Muscle layer of duodenum (tissue), 2 donors: ENCODE results near the gene DNAJC1.

Source experiments
- H3K27ac ChIP-seq: one replicate; pipeline ENCODE4 v1.7.0; 2013; ENCODE audit warnings: mild to moderate bottlenecking, low read length
- H3K27me3 ChIP-seq: one replicate; pipeline ENCODE4 v1.7.0; 2013; ENCODE audit warnings: low read depth, mild to moderate bottlenecking, control low read depth, low read length
- H3K36me3 ChIP-seq, 2 donors: one replicate each; pipeline ENCODE4 v1.7.0; 2013; ENCODE audit warnings: low read length in 2 of 2, control low read depth in 1 of 2, mild to moderate bottlenecking in 1 of 2; ENCODE audit not compliant: insufficient read depth in 2 of 2, control insufficient read depth in 1 of 2
- H3K4me1 ChIP-seq, 2 donors: one replicate each; pipeline ENCODE4 v1.7.0; 2013; ENCODE audit warnings: low read length in 2 of 2, mild to moderate bottlenecking in 2 of 2, control low read depth in 1 of 2, moderate library complexity in 1 of 2; ENCODE audit not compliant: insufficient read depth in 2 of 2, control insufficient read depth in 1 of 2
- H3K4me3 ChIP-seq, 2 donors: one replicate each; pipeline ENCODE4 v1.7.0; 2013; ENCODE audit warnings: low read length in 2 of 2, low read depth in 1 of 2, mild to moderate bottlenecking in 1 of 2
- H3K9me3 ChIP-seq, 2 donors: one replicate each; pipeline ENCODE4 v1.7.0; 2013; ENCODE audit warnings: low read length in 2 of 2, control low read depth in 1 of 2, mild to moderate bottlenecking in 1 of 2; ENCODE audit not compliant: control insufficient read depth in 1 of 2
- donor health status: healthy.

The DNAJC1 gene

DNA sequence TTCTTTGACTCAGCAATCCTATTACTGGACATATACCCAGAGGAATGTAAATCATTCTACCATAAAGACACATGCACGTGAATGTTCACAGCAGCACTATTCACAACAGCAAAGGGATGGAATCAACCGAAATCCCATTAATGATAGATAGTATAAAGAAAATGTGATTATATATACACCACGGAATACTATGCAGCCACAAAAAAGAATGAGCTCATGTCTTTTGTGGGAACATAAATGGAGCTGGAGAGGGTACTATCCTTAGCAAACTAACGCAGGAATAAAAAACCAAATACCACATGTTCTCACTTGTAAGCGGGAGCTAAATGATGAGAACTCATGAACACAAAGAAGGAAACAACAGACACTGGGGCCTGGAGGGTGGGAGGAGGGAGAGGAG, 201.9 kb downstream of the DNAJC1 start:
- Histone ChIP-seq H3K36me3 (peaks cover 0 to 17% of the 10 kb centered on the region in 2 donors), H3K4me3 (no peak overlapping the region), H3K27ac (no peak overlapping the region), H3K4me1 (no peaks in the 10 kb centered on the region), H3K9me3 (no peaks in the 10 kb centered on the region), H3K27me3 (no peaks in the 10 kb centered on the region)

DNA sequence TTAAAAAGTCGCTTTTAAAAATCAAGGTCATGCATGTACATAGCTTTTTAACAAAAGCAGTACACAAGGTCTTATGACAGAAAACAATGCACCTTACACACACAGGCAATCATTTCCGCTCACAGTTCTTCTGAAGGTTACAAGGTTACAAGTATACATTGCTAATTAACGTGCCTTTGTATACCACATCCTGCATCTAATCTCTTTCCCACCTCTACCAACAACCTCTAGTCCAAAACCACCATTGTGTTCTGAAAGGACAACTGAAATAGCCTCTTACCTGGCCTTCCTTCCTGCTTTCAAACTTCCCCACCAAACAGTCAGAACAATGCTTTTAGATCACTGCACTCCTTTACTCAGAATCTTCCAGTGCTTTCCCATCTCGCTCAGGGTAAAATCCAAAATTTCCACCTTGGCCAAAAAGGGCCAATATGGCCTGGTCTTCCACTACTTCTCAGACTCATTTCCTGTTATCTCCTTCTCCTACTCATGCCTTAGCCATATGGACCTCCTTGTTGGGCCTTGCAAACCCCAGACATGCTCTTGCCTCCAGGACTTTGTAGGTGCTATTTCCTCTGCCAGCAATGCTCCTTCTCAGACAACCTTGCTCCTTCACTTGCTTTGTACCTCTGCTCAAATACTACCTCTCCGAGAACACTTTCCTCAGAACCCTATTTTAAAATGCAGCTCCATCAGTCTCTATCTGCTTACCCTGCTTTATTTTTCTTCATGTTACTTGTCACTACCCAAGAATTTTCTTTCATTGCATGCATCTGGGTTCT, 205.4 kb downstream of the DNAJC1 start:
- no peaks in the 10 kb centered on the region for H3K9me3 ChIP-seq
- H3K36me3 ChIP-seq = peaks cover 0 to 17% of the 10 kb centered on the region in 2 donors
- H3K4me3 ChIP-seq = no peak overlapping the region
- H3K4me1 ChIP-seq = no peaks in the 10 kb centered on the region
- no peaks in the 10 kb centered on the region for H3K27me3 ChIP-seq
- no peak overlapping the region for H3K27ac ChIP-seq

DNA sequence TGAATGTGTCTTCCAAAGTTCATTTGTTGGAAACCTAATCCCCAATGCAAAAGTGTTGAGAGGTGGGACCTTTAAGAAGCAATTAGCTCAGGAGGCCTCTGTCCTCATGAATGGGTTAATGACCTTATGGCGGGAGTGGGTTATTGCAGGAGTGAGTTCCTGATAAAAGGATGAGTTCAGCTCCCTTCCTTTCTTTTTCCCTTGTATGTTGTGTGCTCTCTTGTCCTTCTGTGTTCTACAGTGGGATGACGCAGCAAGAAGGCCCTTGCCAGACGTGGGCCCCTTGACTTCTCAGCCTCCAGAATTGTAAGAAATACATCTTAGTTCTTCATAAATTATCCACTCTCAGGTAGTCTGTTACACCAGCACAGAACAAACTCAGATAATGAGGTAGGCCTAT, 206.0 kb downstream of the DNAJC1 start:
- Histone ChIP-seq H3K27ac (no peak overlapping the region), H3K36me3 (peaks cover 0 to 16% of the 10 kb centered on the region in 2 donors), H3K4me3 (no peak overlapping the region), H3K27me3 (no peaks in the 10 kb centered on the region), H3K9me3 (no peaks in the 10 kb centered on the region), H3K4me1 (no peaks in the 10 kb centered on the region)

DNA sequence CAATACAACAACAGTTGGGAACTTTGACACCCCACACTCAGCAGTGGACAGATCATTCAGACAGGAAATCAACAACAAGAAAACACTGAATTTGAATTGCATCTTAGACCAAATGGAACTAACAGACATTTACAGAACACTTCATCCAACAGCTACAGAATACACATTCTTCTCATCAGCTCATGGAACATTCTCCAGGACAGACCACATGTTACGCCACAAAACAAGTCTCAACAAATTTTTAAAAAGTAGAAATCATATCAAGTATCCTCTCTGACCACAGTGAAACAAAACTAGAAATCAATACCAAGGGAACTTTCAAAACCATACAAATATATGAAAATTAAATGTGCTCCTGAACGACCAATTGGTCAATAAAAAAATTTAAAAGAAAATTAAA, 212.3 kb downstream of the DNAJC1 start:
- no peaks in the 10 kb centered on the region for H3K4me1 ChIP-seq
- no peaks in the 10 kb centered on the region for H3K27me3 ChIP-seq
- no peaks in the 10 kb centered on the region for H3K9me3 ChIP-seq
- H3K27ac ChIP-seq = no peak overlapping the region
- H3K4me3 ChIP-seq = no peak overlapping the region
- H3K36me3 ChIP-seq = no peaks in the 10 kb centered on the region

DNA sequence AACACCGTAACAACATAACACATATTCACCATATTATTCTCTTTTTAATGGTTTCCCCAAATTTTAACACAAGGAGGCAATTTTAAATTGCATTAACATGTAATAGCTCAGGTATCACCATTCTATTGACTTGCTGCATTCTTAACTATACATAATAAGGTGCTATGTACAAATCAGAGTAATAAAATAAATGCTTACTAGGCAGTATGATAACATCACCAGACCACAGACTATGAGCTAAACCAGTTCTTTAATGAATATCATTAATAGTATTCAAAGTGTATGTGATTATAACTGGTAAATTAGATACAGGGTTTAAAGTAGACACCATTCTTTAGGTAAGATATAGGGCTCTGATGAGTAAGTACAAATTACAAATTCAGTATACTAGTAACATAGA, 226.6 kb downstream of the DNAJC1 start:
- Histone ChIP-seq H3K4me1 (no peaks in the 10 kb centered on the region), H3K9me3 (no peaks in the 10 kb centered on the region), H3K27me3 (no peaks in the 10 kb centered on the region), H3K27ac (no peak overlapping the region), H3K36me3 (no peaks in the 10 kb centered on the region), H3K4me3 (no peak overlapping the region)

DNA sequence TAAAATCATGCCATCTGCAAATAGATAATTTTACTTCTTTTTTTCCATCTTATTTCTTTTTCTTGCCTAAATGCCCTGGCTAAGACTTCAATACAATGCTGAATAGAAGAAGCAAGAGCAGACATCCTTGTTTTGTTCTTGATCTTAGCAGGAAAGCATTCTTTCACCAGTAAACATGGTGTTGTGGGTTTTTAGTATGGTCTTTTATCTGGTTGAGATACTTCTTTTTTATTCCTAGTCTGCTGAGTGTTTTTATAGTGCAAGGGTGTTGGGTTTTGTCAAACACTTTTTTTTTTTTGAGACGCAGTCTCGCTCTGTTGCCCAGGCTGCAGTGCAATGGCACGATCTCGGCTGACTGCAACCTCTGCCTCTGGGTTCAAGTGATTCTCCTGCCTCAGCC, 232.3 kb downstream of the DNAJC1 start:
- no peaks in the 10 kb centered on the region for H3K36me3 ChIP-seq

DNA sequence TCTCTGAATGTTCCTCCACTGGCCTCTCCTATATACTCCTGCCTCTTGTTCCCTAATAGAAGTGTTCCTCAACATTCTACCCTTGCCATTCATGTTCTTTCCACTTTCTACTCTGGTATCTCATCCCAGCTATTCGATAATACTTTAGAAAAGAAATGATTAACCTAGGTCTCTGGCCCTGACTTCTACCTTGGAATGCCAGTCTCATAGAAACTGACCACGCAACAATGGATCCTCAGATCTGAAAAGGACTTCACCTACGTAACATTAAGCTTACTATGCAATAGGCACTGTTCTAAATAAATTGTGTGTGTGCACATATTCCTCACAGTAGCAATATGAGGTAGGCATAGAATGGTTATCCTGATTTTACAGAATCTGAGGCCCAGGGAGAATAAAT, 234.5 kb downstream of the DNAJC1 start:
- Histone ChIP-seq H3K4me3 (no peak overlapping the region), H3K27me3 (no peaks in the 10 kb centered on the region), H3K27ac (no peak overlapping the region), H3K9me3 (no peaks in the 10 kb centered on the region), H3K36me3 (no peaks in the 10 kb centered on the region), H3K4me1 (no peaks in the 10 kb centered on the region)

More for the DNA sequence above, 232.3 kb downstream of the DNAJC1 start:
- no peak overlapping the region for H3K4me3 ChIP-seq
- no peak overlapping the region for H3K27ac ChIP-seq
- H3K27me3 ChIP-seq = no peaks in the 10 kb centered on the region
- H3K4me1 ChIP-seq = no peaks in the 10 kb centered on the region
- no peaks in the 10 kb centered on the region for H3K9me3 ChIP-seq

DNA sequence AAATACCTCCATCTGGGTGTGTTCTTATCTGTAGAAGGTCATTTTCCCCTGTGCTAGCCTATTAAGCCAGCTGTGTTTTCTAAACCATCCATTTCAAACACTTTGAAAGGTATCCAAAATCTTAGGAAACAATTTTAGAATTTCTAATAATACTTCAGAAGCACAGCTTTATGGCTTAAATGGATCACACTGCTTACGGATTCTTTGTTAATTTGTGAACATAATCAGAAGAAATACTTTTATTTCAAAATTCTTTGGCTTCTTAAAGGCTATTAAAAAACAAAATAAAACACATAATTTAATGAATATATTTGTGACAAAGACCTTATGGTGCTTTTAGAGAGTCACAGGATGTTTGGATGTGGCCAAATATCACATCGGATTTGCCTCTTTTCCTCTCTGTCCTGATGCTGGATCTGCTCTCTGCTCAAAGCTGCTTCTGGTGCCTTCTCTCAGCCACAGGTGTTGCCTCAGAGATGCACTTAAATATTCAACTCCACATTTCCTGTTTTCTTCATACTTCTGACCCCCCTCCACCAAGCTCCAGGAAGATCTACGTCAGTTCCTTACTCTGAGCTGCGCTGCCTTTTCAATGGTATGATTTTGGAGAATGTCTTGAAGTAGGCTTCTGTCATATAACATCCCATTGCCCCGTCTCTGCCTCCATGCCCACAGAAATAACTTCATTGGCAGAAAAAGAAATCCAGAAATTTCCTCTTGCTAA, 238.9 kb downstream of the DNAJC1 start:
- peaks cover 0 to under 1% of the 10 kb centered on the region in 2 donors for H3K36me3 ChIP-seq
- H3K27me3 ChIP-seq = no peaks in the 10 kb centered on the region
- H3K9me3 ChIP-seq = no peaks in the 10 kb centered on the region
- no peak overlapping the region for H3K4me3 ChIP-seq
- no peaks in the 10 kb centered on the region for H3K4me1 ChIP-seq
- H3K27ac ChIP-seq = no peak overlapping the region

DNA sequence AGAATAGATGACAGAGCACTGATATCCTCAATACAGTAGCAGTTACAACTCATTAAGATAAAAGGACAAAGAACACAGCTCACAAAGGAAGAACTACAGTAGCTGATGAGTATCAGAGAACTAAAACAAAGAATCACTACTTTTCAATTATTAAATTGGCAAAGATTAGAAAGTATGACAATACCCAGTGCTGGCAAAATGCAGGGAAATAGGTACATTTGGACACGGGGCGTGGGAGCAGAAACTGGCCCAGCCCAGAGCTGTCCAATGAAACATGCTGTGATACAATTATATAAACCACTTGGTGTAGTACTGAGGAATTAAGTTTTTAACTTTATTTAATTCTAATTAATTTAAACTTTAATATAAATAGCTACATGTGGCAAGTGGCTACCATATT, 243.2 kb downstream of the DNAJC1 start:
- no peaks in the 10 kb centered on the region for H3K4me1 ChIP-seq
- H3K4me3 ChIP-seq = no peak overlapping the region
- no peak overlapping the region for H3K27ac ChIP-seq
- H3K36me3 ChIP-seq = peaks cover 0 to 23% of the 10 kb centered on the region in 2 donors
- H3K9me3 ChIP-seq = no peaks in the 10 kb centered on the region
- no peaks in the 10 kb centered on the region for H3K27me3 ChIP-seq

DNA sequence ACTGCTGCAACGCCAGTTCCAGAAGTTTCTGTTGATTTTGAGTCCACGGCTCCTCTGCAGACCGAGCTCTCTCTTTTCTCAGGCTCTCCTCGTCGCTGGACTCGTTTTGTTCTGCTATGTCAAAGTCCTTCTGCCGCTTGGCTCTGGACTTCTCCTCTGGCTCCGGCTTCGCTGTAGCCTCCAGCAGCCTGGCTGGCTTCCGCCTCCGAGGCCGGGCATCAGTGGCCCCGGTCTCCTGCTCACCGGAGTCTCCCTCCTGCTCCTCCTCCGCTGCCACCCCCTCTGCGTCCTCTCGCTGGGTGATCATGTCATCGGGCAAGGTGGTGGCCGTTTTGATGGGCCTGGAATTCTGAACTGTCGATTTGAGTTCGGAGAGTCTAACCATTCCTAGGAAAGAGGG, 244.3 kb downstream of the DNAJC1 start:
- Histone ChIP-seq H3K4me3 (no peak overlapping the region), H3K27me3 (no peaks in the 10 kb centered on the region), H3K9me3 (no peaks in the 10 kb centered on the region), H3K27ac (no peak overlapping the region), H3K4me1 (no peaks in the 10 kb centered on the region), H3K36me3 (peaks cover 0 to 23% of the 10 kb centered on the region in 2 donors)

DNA sequence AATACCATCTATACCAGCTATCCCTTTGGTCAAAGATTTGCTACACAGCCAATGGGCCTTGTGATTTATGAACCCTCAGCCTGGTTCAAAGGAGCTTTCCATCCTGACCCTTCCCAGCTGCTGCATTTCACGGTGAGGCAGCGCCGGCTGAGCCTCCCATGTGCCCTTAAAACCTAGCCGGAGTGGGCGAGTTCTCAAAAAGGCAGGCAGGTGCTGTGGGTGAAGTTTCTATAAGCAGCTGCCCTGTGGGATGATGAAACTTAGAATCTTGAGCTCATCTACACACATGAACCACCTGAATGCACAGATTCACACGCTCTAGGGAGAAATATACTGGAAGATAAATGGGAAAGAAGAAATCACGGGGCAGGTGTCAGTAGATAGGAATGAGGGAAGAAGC, 244.8 kb downstream of the DNAJC1 start:
- no peaks in the 10 kb centered on the region for H3K27me3 ChIP-seq
- H3K36me3 ChIP-seq = peaks cover 0 to 26% of the 10 kb centered on the region in 2 donors
- H3K9me3 ChIP-seq = no peaks in the 10 kb centered on the region
- no peaks in the 10 kb centered on the region for H3K4me1 ChIP-seq
- no peak overlapping the region for H3K27ac ChIP-seq
- no peak overlapping the region for H3K4me3 ChIP-seq
